ENCODE results near the gene FMO4.
"Not testable (repeated sequence)": the region's sequence is repeated elsewhere in the genome, so short reads cannot be mapped to it uniquely, and the experiment has no call there.

- not testable (repeated sequence) for TF ChIP-seq CTCF (IDR thresholded peaks at IDR 0.05); ZFX (IDR thresholded peaks at IDR 0.05; ENCODE audit: borderline replicate concordance)
Observed at GRCh38 chr1:171359355-171359648, 45.3 kb downstream of the FMO4 start.
